ENCODE data around the gene CCDC51.
"Not testable (repeated sequence)": the region's sequence is repeated elsewhere in the genome, so short reads cannot be mapped to it uniquely, and the experiment has no call there.

Gene CCDC51

GRCh38 chr3:48465531-48466378 is 25.8 kb upstream of the CCDC51 start:
- peak; percentile 0 for DNase-seq

- no peak for DNase-seq
Observed at GRCh38 chr3:48465237-48465530, 25.3 kb upstream of the CCDC51 start.

GRCh38 chr3:48464713-48465221 is 24.8 kb upstream of the CCDC51 start:
- no peak for DNase-seq

- no peak for DNase-seq
Observed at GRCh38 chr3:48463703-48464102, 23.8 kb upstream of the CCDC51 start.

GRCh38 chr3:48461767-48462166 is 21.8 kb upstream of the CCDC51 start:
- DNase-seq = not testable (repeated sequence)

- no peak for DNase-seq
Observed at GRCh38 chr3:48460517-48460902, 20.6 kb upstream of the CCDC51 start.

GRCh38 chr3:48459773-48460516 is 20.0 kb upstream of the CCDC51 start:
- DNase-seq = no peak

GRCh38 chr3:48459331-48459730 is 19.4 kb upstream of the CCDC51 start:
- no peak for DNase-seq

- no peak for DNase-seq
Observed at GRCh38 chr3:48456456-48456855, 16.5 kb upstream of the CCDC51 start.

- DNase-seq = no peak
Observed at GRCh38 chr3:48451270-48451669, 11.4 kb upstream of the CCDC51 start.

- peak; percentile 19 for DNase-seq
Observed at GRCh38 chr3:48446425-48447193, 6.7 kb upstream of the CCDC51 start, which contains the start of gene ATRIP. Gene ATRIP, plus strand, starts transcription at chr3:48446737. Its CDS starts 109 bp downstream, at chr3:48446846.

- DNase-seq = no peak
Observed at GRCh38 chr3:48446043-48446424, 6.1 kb upstream of the CCDC51 start.

- DNase-seq = no peak
Observed at GRCh38 chr3:48445277-48445882, 5.5 kb upstream of the CCDC51 start.

GRCh38 chr3:48441940-48442339 is 2.0 kb upstream of the CCDC51 start:
- no peak for DNase-seq

- DNase-seq = no peak
Observed at GRCh38 chr3:48440590-48440958, 655 bp upstream of the CCDC51 start.

GRCh38 chr3:48437812-48438211 is 2.1 kb downstream of the CCDC51 start:
- no peak for DNase-seq

GRCh38 chr3:48436855-48437254 is 3.1 kb downstream of the CCDC51 start:
- DNase-seq = no peak

GRCh38 chr3:48436477-48436787 is 3.5 kb downstream of the CCDC51 start:
- no peak for DNase-seq

- no peak for DNase-seq
Observed at GRCh38 chr3:48435774-48436476, 4.0 kb downstream of the CCDC51 start.

- DNase-seq = no peak
Observed at GRCh38 chr3:48435223-48435595, 4.7 kb downstream of the CCDC51 start.

- no peak for DNase-seq
Observed at GRCh38 chr3:48434591-48435222, 5.2 kb downstream of the CCDC51 start.

GRCh38 chr3:48433472-48434118 is 6.3 kb downstream of the CCDC51 start:
- DNase-seq = no peak
